Stimulated activated CD4-positive, alpha-beta T cell treated with anti-CD3 and anti-CD28 coated beads, Interleukin-2, amount 100 ng/mL, for 4 hours (primary cell): ENCODE results near the gene A1BG.
A peak's percentile ranks its signal among the peaks of the same experiment; 100 is the strongest.
"Not testable (repeated sequence)": the region's sequence is repeated elsewhere in the genome, so short reads cannot be mapped to it uniquely, and the experiment has no call there.

Experiments used
- DNase-seq: peaks from one replicate; pipeline ENCODE4 v3.0.0-alpha.2; 2020; ENCODE audit warnings: low read depth

Gene A1BG

GRCh38 chr19:58356766-58357480 is 3.6 kb upstream of the A1BG start:
- no peak for DNase-seq

DNA sequence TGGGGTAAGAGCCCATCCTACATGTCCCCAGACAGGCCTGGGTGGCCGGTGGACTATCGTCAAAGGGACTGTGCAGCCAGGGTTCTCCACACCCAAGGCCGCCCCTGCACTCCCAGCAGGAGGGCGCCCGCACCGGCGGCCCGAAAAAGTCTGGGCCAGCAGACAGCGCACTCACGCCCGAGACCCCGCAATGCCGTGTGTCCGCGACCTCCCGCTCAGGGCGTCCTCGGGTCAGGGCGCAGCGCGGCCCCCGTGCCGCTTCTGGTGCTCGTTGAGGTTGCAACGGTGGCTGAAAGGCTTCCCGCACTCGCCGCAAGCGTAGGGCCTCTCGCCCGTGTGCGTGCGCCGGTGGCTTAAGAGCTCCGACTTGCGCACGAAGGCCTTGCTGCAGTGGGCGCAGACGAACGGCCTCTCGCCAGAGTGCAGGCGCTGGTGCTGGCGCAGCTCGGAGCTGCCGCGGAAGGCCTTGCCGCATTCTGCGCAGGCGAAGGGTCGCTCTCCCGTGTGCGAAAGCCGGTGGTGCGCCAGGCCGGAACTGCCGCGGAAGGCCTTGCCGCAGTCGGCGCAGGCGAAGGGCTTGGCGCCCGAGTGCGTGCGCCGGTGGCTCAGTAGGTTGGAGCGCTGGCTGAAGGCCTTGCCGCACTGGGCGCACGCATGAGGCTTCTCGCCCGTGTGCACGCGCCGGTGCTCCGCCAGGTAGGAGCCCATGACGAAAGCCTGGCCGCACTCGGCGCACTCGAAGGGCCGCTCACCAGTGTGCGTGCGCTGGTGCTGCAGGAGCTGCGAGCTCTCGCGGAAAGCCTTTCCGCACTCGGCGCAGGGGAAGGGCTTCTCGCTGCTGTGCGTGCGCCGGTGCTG is 2.8 kb upstream of the A1BG start:
- DNase-seq, result peak; percentile 14

GRCh38 chr19:58355215-58355796 is 2.0 kb upstream of the A1BG start:
- no peak for DNase-seq

DNA sequence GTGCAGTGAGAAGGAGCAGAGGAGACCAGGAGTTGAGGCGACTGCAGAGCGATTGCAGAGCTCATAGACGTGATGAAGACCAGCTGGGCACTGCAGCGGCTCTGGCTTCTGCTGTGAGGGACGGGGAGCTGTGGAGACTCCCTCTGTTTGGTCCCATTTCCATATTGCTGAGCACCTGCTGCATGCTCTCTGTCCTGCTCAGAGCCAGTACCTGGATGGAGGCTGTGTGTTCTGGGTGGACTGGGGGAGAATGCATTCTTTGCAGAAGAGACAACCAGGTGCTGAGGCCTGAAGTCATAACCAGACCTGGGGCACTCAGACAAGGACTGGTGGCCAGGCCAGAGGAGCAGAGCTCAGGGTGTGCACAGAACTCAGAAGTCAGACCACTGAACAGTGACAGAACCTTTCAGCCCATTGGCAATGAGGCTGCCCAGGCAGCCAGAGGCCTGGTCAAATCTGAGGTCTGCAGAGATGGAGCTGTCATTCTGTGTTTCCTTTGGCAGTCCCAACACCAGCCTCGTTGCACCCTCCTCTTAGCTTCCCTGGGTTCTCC is 1.3 kb upstream of the A1BG start:
- no peak for DNase-seq

- DNase-seq, result no peak
These were observed 605 bp upstream of the A1BG start for GRCh38 chr19:58353717-58354477.

- no peak for DNase-seq
These were observed 1.1 kb downstream of the A1BG start for GRCh38 chr19:58351990-58352755.

GRCh38 chr19:58351558-58351878 is 1.8 kb downstream of the A1BG start:
- no peak for DNase-seq

DNA sequence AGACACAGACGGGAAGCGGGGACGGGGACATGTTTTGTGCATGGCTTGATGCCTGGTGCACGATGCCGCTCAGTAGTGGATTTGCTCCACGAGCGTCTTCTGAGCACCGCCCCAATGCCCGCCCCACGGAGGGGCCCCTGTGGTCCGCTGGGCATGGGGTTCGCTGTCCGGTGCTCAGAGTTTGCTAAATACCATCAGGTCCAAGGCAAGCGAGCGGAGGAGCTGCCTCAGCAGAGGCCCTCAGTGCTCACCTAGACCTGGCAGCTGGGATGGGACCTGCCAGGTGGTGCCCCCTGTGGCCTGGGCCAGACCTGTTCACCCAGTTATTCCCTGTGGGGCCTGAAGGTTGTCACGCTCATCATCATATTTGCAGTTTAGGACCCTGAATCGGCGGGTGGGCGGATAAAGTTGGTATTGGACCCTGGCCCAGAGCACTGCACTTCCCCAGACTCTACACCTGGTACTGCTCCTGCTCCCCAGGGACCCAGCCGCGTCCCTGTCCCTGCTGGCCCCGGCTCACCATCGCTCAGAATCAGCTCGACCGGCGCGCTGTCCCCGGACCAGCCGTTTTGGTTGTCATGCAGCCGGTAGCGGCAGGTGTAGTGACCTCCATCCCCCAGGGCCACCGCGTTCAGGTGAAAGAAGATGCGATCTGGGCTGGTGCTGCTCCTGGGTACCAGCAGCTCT is 2.3 kb downstream of the A1BG start:
- no peak for DNase-seq

DNA sequence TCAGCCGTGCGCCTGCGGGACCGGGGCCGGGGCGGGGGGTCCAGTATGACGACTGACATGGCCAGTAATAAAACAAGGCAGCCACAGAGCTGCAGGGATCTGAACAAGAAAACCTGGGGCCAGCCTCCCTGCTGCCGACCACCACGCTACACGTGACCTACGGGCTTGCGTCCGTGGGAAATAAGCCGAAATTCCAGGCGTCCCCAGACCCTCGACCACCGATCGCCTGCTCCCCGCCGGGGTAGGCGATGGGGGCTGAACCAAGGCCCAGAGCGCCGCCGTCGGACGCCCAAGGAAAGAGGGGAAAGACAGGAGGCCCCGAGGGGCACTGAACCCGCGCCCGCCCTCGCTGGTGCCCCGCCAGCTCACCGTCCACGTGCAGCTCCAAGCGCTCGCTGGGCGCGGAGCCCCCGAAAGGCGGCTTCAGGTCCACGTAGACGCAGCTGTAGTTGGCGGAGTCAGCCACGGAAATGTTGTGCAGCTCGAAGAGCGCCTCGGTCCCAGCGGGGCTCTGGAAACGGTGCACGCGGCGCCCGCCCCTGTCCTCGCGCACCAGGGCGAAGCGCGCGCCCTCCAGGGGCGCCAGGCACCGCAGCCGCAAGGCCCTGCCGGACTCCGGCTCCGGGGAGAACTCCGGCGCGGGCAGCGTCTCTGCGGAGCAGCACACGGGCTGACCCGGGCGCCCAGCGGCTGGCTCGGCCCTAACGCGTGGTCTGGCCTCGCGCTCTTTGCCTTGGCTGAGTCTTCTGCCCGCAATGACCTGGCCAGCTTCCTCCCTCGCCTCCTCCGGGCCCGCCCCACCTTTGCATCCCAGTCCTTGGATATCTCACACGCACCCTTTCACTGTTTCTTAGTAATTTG is 3.1 kb downstream of the A1BG start:
- no peak for DNase-seq

GRCh38 chr19:58349590-58349989 is 3.7 kb downstream of the A1BG start:
- DNase-seq, result no peak

- DNase-seq, result not testable (repeated sequence)
These were observed 5.2 kb downstream of the A1BG start for GRCh38 chr19:58348080-58348479.

- peak; percentile 37 for DNase-seq
These were observed 6.0 kb downstream of the A1BG start for GRCh38 chr19:58346961-58347929.

GRCh38 chr19:58345558-58345957 is 7.7 kb downstream of the A1BG start:
- no peak for DNase-seq

DNA sequence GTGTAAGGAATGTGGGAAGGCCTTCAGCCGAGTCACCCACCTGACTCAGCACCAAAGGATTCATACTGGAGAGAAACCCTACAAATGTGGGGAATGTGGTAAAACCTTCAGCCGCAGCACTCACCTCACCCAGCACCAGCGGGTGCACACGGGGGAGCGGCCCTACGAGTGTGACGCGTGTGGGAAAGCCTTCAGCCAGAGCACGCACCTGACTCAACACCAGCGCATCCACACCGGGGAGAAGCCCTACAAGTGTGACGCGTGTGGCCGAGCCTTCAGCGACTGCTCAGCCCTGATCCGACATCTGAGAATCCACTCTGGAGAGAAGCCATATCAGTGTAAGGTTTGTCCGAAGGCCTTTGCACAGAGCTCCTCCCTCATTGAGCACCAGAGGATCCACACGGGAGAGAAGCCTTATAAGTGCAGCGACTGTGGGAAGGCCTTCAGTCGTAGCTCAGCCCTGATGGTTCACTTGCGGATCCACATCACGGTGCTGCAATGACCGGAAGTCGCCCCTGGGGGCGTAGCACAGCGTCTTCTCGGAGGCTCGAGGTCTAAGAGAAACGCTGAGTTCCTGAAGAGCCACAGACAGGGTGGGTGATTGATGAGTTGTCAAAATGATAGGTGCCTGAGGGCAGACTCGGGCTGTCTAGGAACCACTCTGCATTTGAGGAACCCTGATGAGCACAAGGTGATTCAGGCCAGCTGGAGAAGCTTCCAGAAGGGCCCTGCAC is 14.3 kb downstream of the A1BG start:
- DNase-seq, result no peak

DNA sequence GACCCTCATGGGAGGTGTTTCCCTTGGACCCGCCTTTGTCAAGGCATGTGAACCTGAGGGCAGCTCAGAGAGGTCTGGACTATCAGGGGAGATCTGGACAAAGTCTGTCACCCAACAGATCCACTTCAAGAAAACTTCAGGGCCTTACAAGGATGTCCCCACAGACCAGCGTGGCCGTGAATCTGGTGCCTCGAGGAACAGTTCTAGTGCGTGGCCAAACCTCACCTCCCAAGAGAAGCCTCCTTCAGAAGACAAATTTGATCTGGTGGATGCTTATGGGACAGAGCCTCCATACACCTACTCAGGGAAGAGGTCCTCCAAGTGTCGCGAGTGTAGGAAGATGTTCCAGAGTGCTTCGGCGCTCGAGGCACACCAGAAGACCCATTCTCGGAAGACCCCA is 15.0 kb downstream of the A1BG start:
- DNase-seq, result no peak

GRCh38 chr19:58336820-58337219 is 16.5 kb downstream of the A1BG start:
- no peak for DNase-seq

- DNase-seq, result no peak
These were observed 17.1 kb downstream of the A1BG start for GRCh38 chr19:58336216-58336615.

- no peak for DNase-seq
These were observed 17.7 kb downstream of the A1BG start for GRCh38 chr19:58335630-58336029.
